Measurements from ENCODE around the gene KIF1B.

Gene KIF1B

DNA sequence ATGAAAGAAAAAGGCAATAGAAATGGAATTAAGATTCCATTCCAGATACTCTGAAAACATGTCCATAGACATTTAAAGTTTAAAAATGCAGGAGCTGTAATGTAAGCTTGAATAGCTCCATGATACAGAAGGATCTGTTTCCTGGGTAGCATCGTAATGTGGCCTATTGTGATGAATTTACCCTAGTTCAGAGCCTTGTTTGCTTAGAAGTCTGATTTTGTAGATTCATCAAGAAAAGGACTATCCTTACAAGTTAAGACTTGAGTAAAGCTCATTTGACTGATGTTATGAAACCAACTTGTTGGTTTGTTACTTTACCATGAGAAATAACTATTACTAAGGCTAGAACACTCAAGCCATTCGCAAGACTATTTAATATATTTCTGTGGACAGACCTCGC lies 55.5 kb downstream of the KIF1B start:
- Histone ChIP-seq H4K20me1 (ENCODE audit: insufficient read depth, low read length) (no peaks in the 10 kb centered on the region), H3K4me2 (ENCODE audit: low read depth, low read length) (no peak overlapping the region), H3K4me3 (ENCODE audit: low read length) (no peak overlapping the region), H3F3A (ENCODE audit: insufficient read depth, low read length) (no peaks in the 10 kb centered on the region), H3K4me1 (ENCODE audit: low read length) (no peaks in the 10 kb centered on the region), H3K36me3 (replicated peaks; ENCODE audit: insufficient read depth, low read length) (no peaks in the 10 kb centered on the region), H3K9me2 (replicated peaks; ENCODE audit: insufficient read depth, low read length) (no peaks in the 10 kb centered on the region), H3K9ac (ENCODE audit: low read length) (no peak overlapping the region), H3K27me3 (replicated peaks; ENCODE audit: insufficient read depth, low read length) (no peaks in the 10 kb centered on the region), H3K79me2 (ENCODE audit: low read length) (no peaks in the 10 kb centered on the region), H3K9me3 (replicated peaks; ENCODE audit: insufficient read depth, low read length) (no peaks in the 10 kb centered on the region), H2AFZ (ENCODE audit: low read length) (no peak overlapping the region), H3K27ac (ENCODE audit: low read length) (no peak overlapping the region)
- DNase-seq, result no peak
- no peak for TF ChIP-seq EZH2 (optimal IDR thresholded peaks at IDR 0.05; ENCODE audit: low read depth, low read length)
- TF ChIP-seq EZH2phosphoT487 (IDR thresholded peaks at IDR 0.05; ENCODE audit: low read length), result no peak
- TF ChIP-seq, protein P1, sequence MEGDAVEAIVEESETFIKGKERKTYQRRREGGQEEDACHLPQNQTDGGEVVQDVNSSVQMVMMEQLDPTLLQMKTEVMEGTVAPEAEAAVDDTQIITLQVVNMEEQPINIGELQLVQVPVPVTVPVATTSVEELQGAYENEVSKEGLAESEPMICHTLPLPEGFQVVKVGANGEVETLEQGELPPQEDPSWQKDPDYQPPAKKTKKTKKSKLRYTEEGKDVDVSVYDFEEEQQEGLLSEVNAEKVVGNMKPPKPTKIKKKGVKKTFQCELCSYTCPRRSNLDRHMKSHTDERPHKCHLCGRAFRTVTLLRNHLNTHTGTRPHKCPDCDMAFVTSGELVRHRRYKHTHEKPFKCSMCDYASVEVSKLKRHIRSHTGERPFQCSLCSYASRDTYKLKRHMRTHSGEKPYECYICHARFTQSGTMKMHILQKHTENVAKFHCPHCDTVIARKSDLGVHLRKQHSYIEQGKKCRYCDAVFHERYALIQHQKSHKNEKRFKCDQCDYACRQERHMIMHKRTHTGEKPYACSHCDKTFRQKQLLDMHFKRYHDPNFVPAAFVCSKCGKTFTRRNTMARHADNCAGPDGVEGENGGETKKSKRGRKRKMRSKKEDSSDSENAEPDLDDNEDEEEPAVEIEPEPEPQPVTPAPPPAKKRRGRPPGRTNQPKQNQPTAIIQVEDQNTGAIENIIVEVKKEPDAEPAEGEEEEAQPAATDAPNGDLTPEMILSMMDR (IDR thresholded peaks at IDR 0.05; ENCODE audit: low read length), result no peak

DNA sequence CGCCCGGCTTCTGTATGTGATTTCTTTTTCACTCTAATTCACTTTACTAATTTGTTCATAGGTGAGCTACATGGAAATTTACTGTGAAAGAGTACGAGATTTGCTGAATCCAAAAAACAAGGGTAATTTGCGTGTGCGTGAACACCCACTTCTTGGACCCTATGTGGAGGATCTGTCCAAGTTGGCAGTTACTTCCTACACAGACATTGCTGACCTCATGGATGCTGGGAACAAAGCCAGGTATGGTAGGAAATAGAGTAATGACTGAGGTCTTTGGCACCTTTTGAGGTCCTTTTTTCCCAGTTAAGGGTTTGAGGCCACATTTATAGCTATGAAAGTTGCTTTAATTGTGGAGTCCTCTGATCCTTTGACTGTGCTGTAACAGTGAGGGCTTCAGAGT lies 56.9 kb downstream of the KIF1B start:
- Histone ChIP-seq H2AFZ (ENCODE audit: low read length) (no peak overlapping the region), H3K27me3 (replicated peaks; ENCODE audit: insufficient read depth, low read length) (no peaks in the 10 kb centered on the region), H3K4me3 (ENCODE audit: low read length) (no peak overlapping the region), H3K36me3 (replicated peaks; ENCODE audit: insufficient read depth, low read length) (no peaks in the 10 kb centered on the region), H3K79me2 (ENCODE audit: low read length) (no peaks in the 10 kb centered on the region), H3K9me2 (replicated peaks; ENCODE audit: insufficient read depth, low read length) (no peaks in the 10 kb centered on the region), H3K4me2 (ENCODE audit: low read depth, low read length) (no peak overlapping the region), H3K27ac (ENCODE audit: low read length) (no peak overlapping the region), H3K9me3 (replicated peaks; ENCODE audit: insufficient read depth, low read length) (no peaks in the 10 kb centered on the region), H3K9ac (ENCODE audit: low read length) (no peak overlapping the region), H4K20me1 (ENCODE audit: insufficient read depth, low read length) (no peaks in the 10 kb centered on the region), H3F3A (ENCODE audit: insufficient read depth, low read length) (no peaks in the 10 kb centered on the region), H3K4me1 (ENCODE audit: low read length) (no peaks in the 10 kb centered on the region)
- no peak for TF ChIP-seq EZH2 (optimal IDR thresholded peaks at IDR 0.05; ENCODE audit: low read depth, low read length)
- TF ChIP-seq, protein P1 (IDR thresholded peaks at IDR 0.05; ENCODE audit: low read length), result no peak
- no peak for TF ChIP-seq EZH2phosphoT487 (IDR thresholded peaks at IDR 0.05; ENCODE audit: low read length)
- DNase-seq, result no peak

DNA sequence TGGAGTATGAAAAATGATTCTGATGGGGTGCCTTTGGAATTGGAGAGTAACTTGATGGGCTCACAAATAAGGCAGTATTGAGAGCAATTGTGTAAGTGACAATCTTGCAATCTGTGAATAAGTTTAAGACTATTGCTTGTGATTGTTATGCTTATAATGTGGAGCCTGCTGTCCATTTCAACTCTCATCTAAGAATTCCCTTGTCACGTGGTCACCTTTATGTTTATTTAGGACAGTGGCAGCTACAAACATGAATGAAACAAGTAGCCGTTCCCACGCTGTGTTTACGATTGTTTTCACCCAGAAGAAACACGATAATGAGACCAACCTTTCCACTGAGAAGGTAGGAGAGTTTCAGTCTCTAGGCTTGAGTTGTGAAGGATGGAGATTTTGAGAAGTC lies 57.6 kb downstream of the KIF1B start:
- Histone ChIP-seq H3K9ac (ENCODE audit: low read length) (no peak overlapping the region), H3F3A (ENCODE audit: insufficient read depth, low read length) (no peaks in the 10 kb centered on the region; the same call in 1 of the 2 replicates), H3K4me1 (ENCODE audit: low read length) (no peaks in the 10 kb centered on the region), H3K79me2 (ENCODE audit: low read length) (no peaks in the 10 kb centered on the region), H3K9me3 (replicated peaks; ENCODE audit: insufficient read depth, low read length) (no peaks in the 10 kb centered on the region; the same call in 1 of the 2 replicates), H3K27me3 (replicated peaks; ENCODE audit: insufficient read depth, low read length) (no peaks in the 10 kb centered on the region), H2AFZ (ENCODE audit: low read length) (no peak overlapping the region), H4K20me1 (ENCODE audit: insufficient read depth, low read length) (no peaks in the 10 kb centered on the region), H3K4me2 (ENCODE audit: low read depth, low read length) (no peak overlapping the region), H3K36me3 (replicated peaks; ENCODE audit: insufficient read depth, low read length) (no peaks in the 10 kb centered on the region), H3K9me2 (replicated peaks; ENCODE audit: insufficient read depth, low read length) (no peaks in the 10 kb centered on the region), H3K27ac (ENCODE audit: low read length) (no peak overlapping the region), H3K4me3 (ENCODE audit: low read length) (no peak overlapping the region)
- TF ChIP-seq EZH2phosphoT487 (IDR thresholded peaks at IDR 0.05; ENCODE audit: low read length), result no peak
- TF ChIP-seq, protein P1 (IDR thresholded peaks at IDR 0.05; ENCODE audit: low read length), result no peak
- no peak for TF ChIP-seq EZH2 (optimal IDR thresholded peaks at IDR 0.05; ENCODE audit: low read depth, low read length)
- no peak for DNase-seq

All from MM.1S (cell line).